ENCODE results near the gene PAX8. TPM values are rescaled to one million over a fixed set of nuclear protein-coding genes. Genes with fewer than 3 reads are reported as not detected.

PAX8 gene
- total and polyA plus RNA-seq, 10 of the 15 experiments (the other 5 are each of a cell fraction or from before 2014, with no cell fraction given), result 0.16 to 2.5 (median 0.97) TPM

DNA sequence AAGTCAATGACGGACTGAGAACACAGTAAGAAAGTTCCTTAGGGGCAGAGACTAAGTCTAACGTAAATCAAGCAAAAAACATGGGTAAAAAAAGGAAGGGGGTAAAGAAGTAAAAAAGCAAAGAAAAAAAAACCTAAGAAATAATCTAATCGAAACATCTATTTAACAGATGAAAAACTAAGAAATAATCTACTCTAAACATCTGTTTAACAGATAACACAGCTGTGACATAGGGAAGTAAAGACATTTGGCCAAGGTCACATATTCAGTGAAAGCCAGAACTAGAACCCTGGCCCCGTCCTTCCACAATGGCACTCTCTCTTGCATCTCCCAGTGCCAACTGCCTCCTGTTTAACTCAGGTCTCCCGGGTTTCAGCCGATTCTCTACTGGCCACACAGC lies 56.9 kb downstream of the PAX8 start:
- Histone ChIP-seq H2AFZ (ENCODE audit: control insufficient read depth, low read depth, low read length) (no peak overlapping the region), H4K20me1 (ENCODE audit: control insufficient read depth, insufficient read depth) (no peaks in the 10 kb centered on the region), H3K36me3 (ENCODE audit: control insufficient read depth in 2 of 2, insufficient read depth in 2 of 2, low read length in 1 of 2) (no peaks in the 10 kb centered on the region), H3K79me2 (ENCODE audit: control insufficient read depth, insufficient read depth, low read length) (no peaks in the 10 kb centered on the region), H3K9ac (ENCODE audit: control insufficient read depth, insufficient read depth, low read length) (no peak overlapping the region), H3K4me2 (ENCODE audit: control insufficient read depth, insufficient read depth) (no peak overlapping the region), H3K4me1 (ENCODE audit: control insufficient read depth, insufficient read depth, low read length) (peaks cover 5% of the 10 kb centered on the region; the same call in 1 of the 2 replicates), H3K4me3 (no peak overlapping the region), H3K27me3 (replicated peaks in 1 of 2; ENCODE audit: control insufficient read depth in 2 of 2, insufficient read depth in 2 of 2, low read length in 1 of 2) (no peaks in the 10 kb centered on the region; a peak in 1 of 4 replicates), H3K9me3 (replicated peaks; ENCODE audit: control insufficient read depth, insufficient read depth, low read length) (no peaks in the 10 kb centered on the region), H3K27ac (ENCODE audit: control insufficient read depth, insufficient read depth) (no peak overlapping the region)
- ChIA-PET SMC1A (ENCODE audit: uncharacterized antibody, unreplicated experiment) (no interaction called here), POLR2A (no interaction called here), RAD21 (ENCODE audit: unreplicated experiment) (interaction anchor here (1.7 kb wide), 1 partner anchor 84 kb away, joined by 3 read pairs; no protein-coding TSS in a partner anchor), CTCF (interaction anchor here (1.0 to 2.6 kb wide), 7 partner anchors 15 to 85 kb away, joined by 3 to 14 read pairs (median 4); no protein-coding TSS in a partner anchor)
- ATAC-seq, result no peak
- WGBS (ENCODE audit: insufficient coverage, insufficient replicate concordance, low lambda C conversion rate, missing lambda C conversion rate), result 13% methylated on average over 6 of the region's 6 CpGs
- no TSS peak for BruUV-seq (replicated peaks)
- TF ChIP-seq FOXK2 (IDR thresholded peaks at IDR 0.05) (no peak), ESRRA (IDR thresholded peaks at IDR 0.05; ENCODE audit: low read length) (no peak), ZNF207 (IDR thresholded peaks at IDR 0.05; ENCODE audit: borderline replicate concordance) (no peak)
- TF ChIP-seq, protein P1, sequence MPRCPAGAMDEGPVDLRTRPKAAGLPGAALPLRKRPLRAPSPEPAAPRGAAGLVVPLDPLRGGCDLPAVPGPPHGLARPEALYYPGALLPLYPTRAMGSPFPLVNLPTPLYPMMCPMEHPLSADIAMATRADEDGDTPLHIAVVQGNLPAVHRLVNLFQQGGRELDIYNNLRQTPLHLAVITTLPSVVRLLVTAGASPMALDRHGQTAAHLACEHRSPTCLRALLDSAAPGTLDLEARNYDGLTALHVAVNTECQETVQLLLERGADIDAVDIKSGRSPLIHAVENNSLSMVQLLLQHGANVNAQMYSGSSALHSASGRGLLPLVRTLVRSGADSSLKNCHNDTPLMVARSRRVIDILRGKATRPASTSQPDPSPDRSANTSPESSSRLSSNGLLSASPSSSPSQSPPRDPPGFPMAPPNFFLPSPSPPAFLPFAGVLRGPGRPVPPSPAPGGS (IDR thresholded peaks at IDR 0.05; ENCODE audit: borderline replicate concordance, insufficient read depth, low read depth, low read length, poor library complexity, severe bottlenecking), result no peak
- in situ Hi-C loops (cut with MboI) (no loop called here), intact Hi-C loops (cut with micrococcal nuclease; ENCODE audit: unreplicated experiment) (no loop called here)
- no peak for FAIRE-seq
- DNase-seq (ENCODE audit: low read depth, low spot score), result no peak

Data from GM12878 (cell line).